Activated CD4-positive, alpha-beta T cell treated with anti-CD3 and anti-CD28 coated beads for 48 hours (primary cell): ENCODE results near the gene RNF130.
A peak's percentile ranks its signal among the peaks of the same experiment; 100 is the strongest.

ENCODE experiments used
- DNase-seq: peaks from one replicate; pipeline ENCODE4 v3.0.0-alpha.2; 2020

Gene RNF130

GRCh38 chr5:179912951-179913350, 158.6 kb downstream of the RNF130 start:
- DNase-seq: no peak

GRCh38 chr5:179912386-179912785, 159.2 kb downstream of the RNF130 start:
- DNase-seq: no peak

GRCh38 chr5:179909224-179909623, 162.3 kb downstream of the RNF130 start:
- DNase-seq: no peak

GRCh38 chr5:179908528-179908927, 163.0 kb downstream of the RNF130 start:
- DNase-seq: peak; percentile 20

GRCh38 chr5:179907556-179908324, 163.8 kb downstream of the RNF130 start, which contains the start of gene TBC1D9B:
Gene TBC1D9B, minus strand, starts transcription at chr5:179907897. Its CDS starts 76 bp downstream, at chr5:179907821.
- DNase-seq: peak; percentile 66

GRCh38 chr5:179906795-179907555, 164.6 kb downstream of the RNF130 start:
- peak; percentile 43 for DNase-seq

GRCh38 chr5:179906294-179906794, 165.2 kb downstream of the RNF130 start:
- peak; percentile 7 for DNase-seq

GRCh38 chr5:179905161-179905560, 166.4 kb downstream of the RNF130 start:
- no peak for DNase-seq
